Ishikawa (cell line): ENCODE results near the gene KIF5C.

ENCODE experiments used
- CEBPB ChIP-seq: IDR thresholded peaks from 2 replicates; pipeline ENCODE4 v1.6.1; 2012
- CREB1 ChIP-seq: IDR thresholded peaks from 2 replicates; pipeline ENCODE4 v1.6.1; 2012; ENCODE audit warnings: low read depth
- EGR1 ChIP-seq: IDR thresholded peaks from 2 replicates; pipeline ENCODE4 v1.6.1; 2012
- EP300 ChIP-seq: IDR thresholded peaks from 2 replicates; pipeline ENCODE4 v1.6.1; 2012; ENCODE audit warnings: borderline replicate concordance
- FOXM1 ChIP-seq: IDR thresholded peaks from 2 replicates; pipeline ENCODE4 v1.6.1; 2012; ENCODE audit warnings: low read depth, borderline replicate concordance
- NFIC ChIP-seq: IDR thresholded peaks from 2 replicates; pipeline ENCODE4 v1.6.1; 2012
- RAD21 ChIP-seq: IDR thresholded peaks from 2 replicates; pipeline ENCODE4 v1.6.1; 2012; ENCODE audit warnings: low read depth
- TAF1 ChIP-seq: IDR thresholded peaks from 2 replicates; pipeline ENCODE4 v1.6.1; 2012; ENCODE audit warnings: low read depth, mild to moderate bottlenecking
- TCF12 ChIP-seq: IDR thresholded peaks from 2 replicates; pipeline ENCODE4 v1.6.1; 2012; ENCODE audit warnings: low read depth
- TEAD4 ChIP-seq: IDR thresholded peaks from 2 replicates; pipeline ENCODE4 v1.6.1; 2012
- YY1 ChIP-seq: IDR thresholded peaks from 2 replicates; pipeline ENCODE4 v1.6.1; 2012; ENCODE audit warnings: low read depth
- ZBTB7A ChIP-seq: IDR thresholded peaks from 2 replicates; pipeline ENCODE4 v1.6.1; 2012; ENCODE audit warnings: low read depth
- TF ChIP-seq, protein P1 (sequence below): IDR thresholded peaks from 2 replicates; pipeline ENCODE4 v1.6.1; 2012
- TF ChIP-seq, protein P2 (sequence below): IDR thresholded peaks from 2 replicates; pipeline ENCODE4 v1.6.1; 2012
- TF ChIP-seq, protein P3 (sequence below): IDR thresholded peaks from 2 replicates; pipeline ENCODE4 v1.6.1; 2012; ENCODE audit warnings: low read depth, mild to moderate bottlenecking

The KIF5C gene

DNA sequence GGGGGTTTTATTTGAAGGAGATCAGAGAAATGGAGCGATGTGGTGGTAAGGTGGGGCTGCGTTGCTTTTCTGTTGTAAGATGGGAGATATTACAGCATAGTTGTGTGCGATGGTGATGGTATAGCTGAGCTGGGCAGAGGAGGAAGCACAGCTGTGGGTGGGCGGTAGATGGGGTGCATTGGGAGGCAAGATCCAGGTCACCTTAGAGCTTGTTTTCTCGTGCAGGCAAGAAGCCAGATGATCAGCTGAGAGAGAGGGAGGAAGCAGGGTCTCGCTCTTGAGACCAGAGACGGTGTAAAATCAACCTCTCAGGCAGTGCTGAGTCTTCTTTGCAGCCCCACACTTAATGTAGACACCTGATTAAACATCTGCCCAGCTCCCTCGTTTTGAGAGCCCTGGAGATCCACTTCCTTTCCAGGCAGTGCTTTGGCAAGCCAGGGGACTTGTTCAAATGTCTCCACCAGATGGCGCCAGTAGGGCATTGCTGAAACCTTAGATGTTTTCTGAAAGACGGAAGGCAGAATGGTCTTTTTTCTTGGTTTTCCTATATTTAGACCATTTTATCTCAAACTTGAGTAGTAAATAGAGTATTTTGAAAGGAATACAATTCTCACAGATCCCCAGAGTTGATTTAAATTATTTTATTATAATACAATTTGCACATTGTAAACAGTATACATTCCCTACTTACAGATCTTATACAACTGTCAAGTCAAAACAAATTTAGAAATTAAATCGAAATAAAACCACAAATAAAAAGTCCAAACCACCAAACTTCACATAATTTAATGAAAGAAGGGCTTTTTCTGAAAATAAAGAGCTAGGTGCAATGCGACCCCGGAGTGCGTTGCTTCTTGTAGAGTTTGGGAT lies 142.3 kb downstream of the KIF5C start:
- peak; percentile 92 for TF ChIP-seq RAD21
- TF ChIP-seq ZBTB7A, result no peak

DNA sequence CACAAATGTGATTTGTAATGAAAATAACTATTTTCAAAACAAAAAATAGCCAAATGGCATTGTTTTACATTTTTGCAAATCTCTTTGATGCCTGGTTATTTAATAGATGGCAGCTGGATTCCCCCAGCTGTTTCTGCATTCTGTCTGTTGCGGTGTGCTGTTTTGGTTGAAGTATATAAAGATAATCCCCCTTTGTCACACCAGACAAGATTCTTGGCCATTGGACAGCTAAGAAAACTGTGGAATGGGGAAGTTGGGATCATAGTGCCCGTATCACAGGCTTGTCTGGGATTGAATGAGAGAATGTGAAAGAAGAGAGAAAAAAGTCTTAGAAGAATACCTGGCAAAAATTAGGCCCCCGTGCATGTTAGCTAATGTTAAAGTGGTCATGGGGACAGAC lies 144.0 kb downstream of the KIF5C start:
- TF ChIP-seq, protein P1, sequence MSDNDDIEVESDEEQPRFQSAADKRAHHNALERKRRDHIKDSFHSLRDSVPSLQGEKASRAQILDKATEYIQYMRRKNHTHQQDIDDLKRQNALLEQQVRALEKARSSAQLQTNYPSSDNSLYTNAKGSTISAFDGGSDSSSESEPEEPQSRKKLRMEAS, result no peak
- TF ChIP-seq, protein P2, sequence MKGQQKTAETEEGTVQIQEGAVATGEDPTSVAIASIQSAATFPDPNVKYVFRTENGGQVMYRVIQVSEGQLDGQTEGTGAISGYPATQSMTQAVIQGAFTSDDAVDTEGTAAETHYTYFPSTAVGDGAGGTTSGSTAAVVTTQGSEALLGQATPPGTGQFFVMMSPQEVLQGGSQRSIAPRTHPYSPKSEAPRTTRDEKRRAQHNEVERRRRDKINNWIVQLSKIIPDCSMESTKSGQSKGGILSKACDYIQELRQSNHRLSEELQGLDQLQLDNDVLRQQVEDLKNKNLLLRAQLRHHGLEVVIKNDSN, result no peak
- no peak for TF ChIP-seq TCF12
- no peak for TF ChIP-seq CEBPB
- TF ChIP-seq, protein P3, sequence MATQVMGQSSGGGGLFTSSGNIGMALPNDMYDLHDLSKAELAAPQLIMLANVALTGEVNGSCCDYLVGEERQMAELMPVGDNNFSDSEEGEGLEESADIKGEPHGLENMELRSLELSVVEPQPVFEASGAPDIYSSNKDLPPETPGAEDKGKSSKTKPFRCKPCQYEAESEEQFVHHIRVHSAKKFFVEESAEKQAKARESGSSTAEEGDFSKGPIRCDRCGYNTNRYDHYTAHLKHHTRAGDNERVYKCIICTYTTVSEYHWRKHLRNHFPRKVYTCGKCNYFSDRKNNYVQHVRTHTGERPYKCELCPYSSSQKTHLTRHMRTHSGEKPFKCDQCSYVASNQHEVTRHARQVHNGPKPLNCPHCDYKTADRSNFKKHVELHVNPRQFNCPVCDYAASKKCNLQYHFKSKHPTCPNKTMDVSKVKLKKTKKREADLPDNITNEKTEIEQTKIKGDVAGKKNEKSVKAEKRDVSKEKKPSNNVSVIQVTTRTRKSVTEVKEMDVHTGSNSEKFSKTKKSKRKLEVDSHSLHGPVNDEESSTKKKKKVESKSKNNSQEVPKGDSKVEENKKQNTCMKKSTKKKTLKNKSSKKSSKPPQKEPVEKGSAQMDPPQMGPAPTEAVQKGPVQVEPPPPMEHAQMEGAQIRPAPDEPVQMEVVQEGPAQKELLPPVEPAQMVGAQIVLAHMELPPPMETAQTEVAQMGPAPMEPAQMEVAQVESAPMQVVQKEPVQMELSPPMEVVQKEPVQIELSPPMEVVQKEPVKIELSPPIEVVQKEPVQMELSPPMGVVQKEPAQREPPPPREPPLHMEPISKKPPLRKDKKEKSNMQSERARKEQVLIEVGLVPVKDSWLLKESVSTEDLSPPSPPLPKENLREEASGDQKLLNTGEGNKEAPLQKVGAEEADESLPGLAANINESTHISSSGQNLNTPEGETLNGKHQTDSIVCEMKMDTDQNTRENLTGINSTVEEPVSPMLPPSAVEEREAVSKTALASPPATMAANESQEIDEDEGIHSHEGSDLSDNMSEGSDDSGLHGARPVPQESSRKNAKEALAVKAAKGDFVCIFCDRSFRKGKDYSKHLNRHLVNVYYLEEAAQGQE, result no peak
- TF ChIP-seq TEAD4, result no peak
- TF ChIP-seq EGR1, result no peak
- TF ChIP-seq EP300, result no peak
- no peak for TF ChIP-seq RAD21
- no peak for TF ChIP-seq ZBTB7A
- no peak for TF ChIP-seq YY1
- no peak for TF ChIP-seq NFIC
- TF ChIP-seq FOXM1, result no peak
- TF ChIP-seq CREB1, result no peak
- no peak for TF ChIP-seq TAF1

DNA sequence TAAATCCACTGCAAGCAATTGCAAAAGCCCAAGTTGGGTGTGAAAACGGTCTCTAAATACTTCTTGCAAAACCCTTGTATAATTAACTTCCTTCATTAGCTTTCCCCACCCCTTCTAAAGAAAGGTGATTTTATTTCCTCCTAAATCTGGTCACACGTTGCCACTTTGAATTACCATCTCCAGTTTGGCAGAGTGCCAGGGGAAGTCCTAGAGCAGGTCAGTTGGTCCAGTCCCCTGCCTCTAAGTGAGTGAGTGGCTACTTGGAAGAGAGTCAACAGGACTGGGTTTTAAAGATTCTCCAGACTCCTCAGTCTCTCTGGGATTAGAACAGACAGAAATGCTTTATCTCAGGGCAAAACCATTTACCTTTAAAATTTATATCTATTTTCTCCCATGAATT lies 144.7 kb downstream of the KIF5C start:
- peak; percentile 49; the same call in 1 of the 2 replicates for TF ChIP-seq NFIC
- TF ChIP-seq TAF1, result no peak
- no peak for TF ChIP-seq FOXM1
- TF ChIP-seq TCF12, result no peak
- no peak for TF ChIP-seq EGR1
- TF ChIP-seq EP300, result no peak

DNA sequence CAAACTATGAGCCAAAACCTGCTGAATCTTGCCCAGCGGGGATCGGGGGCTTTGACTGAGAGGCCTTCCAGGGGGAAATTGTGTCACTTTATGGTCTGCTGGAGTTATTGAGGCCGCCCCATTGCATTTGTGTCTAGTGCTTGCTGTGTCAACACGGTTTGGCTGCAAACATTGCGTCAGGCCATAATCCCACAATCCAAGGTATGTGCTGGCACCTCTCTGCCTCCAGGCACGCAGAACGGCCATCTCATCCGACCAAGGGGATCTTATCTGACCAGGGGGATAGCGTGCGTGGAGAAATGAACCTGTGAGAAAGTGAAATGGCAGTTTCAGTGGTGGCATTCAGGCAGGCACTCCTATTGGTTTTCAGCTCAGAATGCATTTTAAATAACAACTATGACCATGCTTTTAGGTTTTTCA lies 145.4 kb downstream of the KIF5C start:
- TF ChIP-seq YY1, result no peak
- TF ChIP-seq FOXM1, result no peak
- TF ChIP-seq EP300, result no peak
- TF ChIP-seq, protein P2, result no peak

DNA sequence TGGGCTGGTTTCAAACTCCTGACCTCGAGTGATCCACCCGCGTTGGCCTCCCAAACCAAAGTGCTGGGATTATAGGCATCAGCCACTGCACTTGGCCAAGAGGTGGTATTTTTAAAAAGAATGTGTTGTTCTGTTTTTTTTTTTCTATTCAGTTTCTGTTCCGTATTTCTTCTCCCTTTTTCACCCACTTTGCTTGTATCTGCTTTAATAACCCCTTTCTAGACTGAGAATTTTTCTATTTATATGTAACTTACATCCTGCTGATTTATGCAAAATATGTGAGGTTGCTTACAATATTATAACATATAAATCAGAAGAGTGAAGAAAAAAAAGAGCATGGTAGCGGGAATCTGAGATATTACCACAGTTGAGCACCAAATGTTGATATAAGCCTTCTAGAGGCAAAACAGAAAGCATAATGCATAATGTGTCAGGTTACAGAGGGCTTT lies 146.3 kb downstream of the KIF5C start:
- TF ChIP-seq TCF12 (no peak), CREB1 (no peak), NFIC (no peak), TEAD4 (no peak), CEBPB (no peak), TAF1 (no peak), YY1 (no peak)
- TF ChIP-seq, protein P3, result no peak
- TF ChIP-seq, protein P1, result no peak

DNA sequence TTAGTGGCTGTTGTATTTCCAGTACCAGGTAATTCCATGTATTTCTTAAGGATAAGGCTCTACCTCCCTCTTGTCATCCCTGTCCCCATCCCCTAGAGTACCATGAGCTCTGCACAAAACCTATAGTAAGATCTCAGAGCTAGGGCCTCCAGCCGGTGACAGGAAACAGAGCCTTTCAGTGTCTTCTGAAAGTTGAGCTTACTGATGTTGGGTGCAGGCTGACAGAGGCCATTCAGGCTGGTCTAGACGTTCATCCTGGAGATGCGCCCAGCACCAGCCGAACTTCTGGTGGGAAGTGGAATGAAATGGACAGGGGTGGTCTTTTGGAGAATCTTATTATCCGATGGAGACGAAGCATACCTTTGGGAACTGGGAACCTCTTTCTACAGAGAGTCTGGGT lies 146.7 kb downstream of the KIF5C start:
- TF ChIP-seq YY1 (no peak), TCF12 (no peak), RAD21 (no peak), NFIC (no peak), TAF1 (no peak), ZBTB7A (no peak), CREB1 (no peak), EP300 (no peak), FOXM1 (no peak), CEBPB (no peak), TEAD4 (no peak), EGR1 (no peak)
- TF ChIP-seq, protein P3, result no peak
- TF ChIP-seq, protein P2, result no peak
